ENCODE measurements around the gene ANG. TPM values are rescaled to one million over a fixed set of nuclear protein-coding genes. Genes with fewer than 3 reads are reported as not detected.

Gene ANG
- total RNA-seq, 1 experiment from 2014 or later = 24.7 TPM

DNA sequence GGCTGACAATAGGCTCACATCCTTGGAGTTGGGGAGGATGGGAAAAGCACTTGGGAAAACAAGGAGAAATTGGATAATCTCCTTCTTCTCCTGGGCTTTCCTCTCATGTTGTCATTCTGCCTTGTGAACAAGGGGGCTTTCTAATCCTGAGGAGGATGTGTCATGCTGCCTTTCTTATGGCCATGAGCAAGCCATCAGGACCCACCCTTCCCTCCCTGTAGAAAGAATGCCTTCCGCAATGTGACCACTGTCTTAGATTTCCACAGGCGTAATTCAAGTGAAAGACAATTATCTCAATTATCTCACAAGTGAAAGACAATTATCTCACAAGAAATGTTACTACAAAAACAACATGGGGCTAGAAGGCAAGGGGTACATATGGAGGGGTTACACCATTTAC lies 44.0 kb upstream of the ANG start:
- no peak overlapping the region for H3K4me3 ChIP-seq (ENCODE audit: low read depth, low read length)
- Mint-ChIP-seq H3K27me3 (ENCODE audit: insufficient read depth, unreplicated experiment) (no peaks in the 10 kb centered on the region), H3K9me3 (ENCODE audit: unreplicated experiment) (no peaks in the 10 kb centered on the region), H3K4me1 (ENCODE audit: low read depth, unreplicated experiment) (peaks cover 10% of the 10 kb centered on the region), H3K27ac (ENCODE audit: unreplicated experiment) (no peak overlapping the region), H3K36me3 (ENCODE audit: insufficient read depth, unreplicated experiment) (no peaks in the 10 kb centered on the region), H3K4me3 (ENCODE audit: unreplicated experiment) (no peak overlapping the region)
- 0 out of 2 replicates have a peak, but pooled peaks cover 4% of the 10 kb centered on the region for H3K4me1 ChIP-seq
- TF ChIP-seq, protein P1, sequence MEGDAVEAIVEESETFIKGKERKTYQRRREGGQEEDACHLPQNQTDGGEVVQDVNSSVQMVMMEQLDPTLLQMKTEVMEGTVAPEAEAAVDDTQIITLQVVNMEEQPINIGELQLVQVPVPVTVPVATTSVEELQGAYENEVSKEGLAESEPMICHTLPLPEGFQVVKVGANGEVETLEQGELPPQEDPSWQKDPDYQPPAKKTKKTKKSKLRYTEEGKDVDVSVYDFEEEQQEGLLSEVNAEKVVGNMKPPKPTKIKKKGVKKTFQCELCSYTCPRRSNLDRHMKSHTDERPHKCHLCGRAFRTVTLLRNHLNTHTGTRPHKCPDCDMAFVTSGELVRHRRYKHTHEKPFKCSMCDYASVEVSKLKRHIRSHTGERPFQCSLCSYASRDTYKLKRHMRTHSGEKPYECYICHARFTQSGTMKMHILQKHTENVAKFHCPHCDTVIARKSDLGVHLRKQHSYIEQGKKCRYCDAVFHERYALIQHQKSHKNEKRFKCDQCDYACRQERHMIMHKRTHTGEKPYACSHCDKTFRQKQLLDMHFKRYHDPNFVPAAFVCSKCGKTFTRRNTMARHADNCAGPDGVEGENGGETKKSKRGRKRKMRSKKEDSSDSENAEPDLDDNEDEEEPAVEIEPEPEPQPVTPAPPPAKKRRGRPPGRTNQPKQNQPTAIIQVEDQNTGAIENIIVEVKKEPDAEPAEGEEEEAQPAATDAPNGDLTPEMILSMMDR (IDR thresholded peaks at IDR 0.05; ENCODE audit: insufficient read depth in 1 of 2, low read depth in 1 of 2, low read length in 1 of 2, severe bottlenecking in 1 of 2, unreplicated experiment in 1 of 2) = no peak
- ChIA-PET CTCF (no interaction called here), POLR2A (no interaction called here)
- no peaks in the 10 kb centered on the region for H3K27me3 ChIP-seq (replicated peaks; ENCODE audit: control insufficient read depth, insufficient read depth, low read length)
- no peaks in the 10 kb centered on the region for H3K9me3 ChIP-seq
- no TSS peak for BruUV-seq (replicated peaks)
- H3K36me3 ChIP-seq (ENCODE audit: control insufficient read depth, insufficient read depth, low read length) = no peaks in the 10 kb centered on the region
- no peak for DNase-seq
- intact Hi-C loops (cut with micrococcal nuclease; ENCODE audit: unreplicated experiment) = no loop called here

GRCh38 chr14:20645481-20645880 lies 43.1 kb upstream of the ANG start:
- Mint-ChIP-seq H3K4me1 (ENCODE audit: low read depth, unreplicated experiment) (peaks cover 10% of the 10 kb centered on the region), H3K36me3 (ENCODE audit: insufficient read depth, unreplicated experiment) (no peaks in the 10 kb centered on the region), H3K27ac (ENCODE audit: unreplicated experiment) (no peak overlapping the region), H3K4me3 (ENCODE audit: unreplicated experiment) (no peak overlapping the region), H3K9me3 (ENCODE audit: unreplicated experiment) (no peaks in the 10 kb centered on the region), H3K27me3 (ENCODE audit: insufficient read depth, unreplicated experiment) (no peaks in the 10 kb centered on the region)
- H3K4me3 ChIP-seq (ENCODE audit: low read depth, low read length) = no peak overlapping the region
- no peaks in the 10 kb centered on the region for H3K36me3 ChIP-seq (ENCODE audit: control insufficient read depth, insufficient read depth, low read length)
- POLR2A ChIA-PET = no interaction called here
- H3K4me1 ChIP-seq = 0 out of 2 replicates have a peak, but pooled peaks cover 4% of the 10 kb centered on the region
- no TSS peak for BruUV-seq (replicated peaks)
- intact Hi-C loops (cut with micrococcal nuclease; ENCODE audit: unreplicated experiment) = no loop called here
- H3K27me3 ChIP-seq (replicated peaks; ENCODE audit: control insufficient read depth, insufficient read depth, low read length) = no peaks in the 10 kb centered on the region
- H3K9me3 ChIP-seq = no peaks in the 10 kb centered on the region
- TF ChIP-seq, protein P1 (IDR thresholded peaks at IDR 0.05; ENCODE audit: insufficient read depth in 1 of 2, low read depth in 1 of 2, low read length in 1 of 2, severe bottlenecking in 1 of 2, unreplicated experiment in 1 of 2) = no peak
- CTCF ChIA-PET = no interaction called here
- no peak for DNase-seq

GRCh38 chr14:20652996-20653975 lies 35.3 kb upstream of the ANG start:
- no peak for DNase-seq
- Mint-ChIP-seq H3K27ac (ENCODE audit: unreplicated experiment) (no peak overlapping the region), H3K27me3 (ENCODE audit: insufficient read depth, unreplicated experiment) (no peaks in the 10 kb centered on the region), H3K4me1 (ENCODE audit: low read depth, unreplicated experiment) (peaks cover 12% of the 10 kb centered on the region), H3K4me3 (ENCODE audit: unreplicated experiment) (no peak overlapping the region), H3K36me3 (ENCODE audit: insufficient read depth, unreplicated experiment) (no peaks in the 10 kb centered on the region), H3K9me3 (ENCODE audit: unreplicated experiment) (no peaks in the 10 kb centered on the region)
- POLR2A ChIA-PET = no interaction called here
- H3K27me3 ChIP-seq (replicated peaks; ENCODE audit: control insufficient read depth, insufficient read depth, low read length) = no peaks in the 10 kb centered on the region
- intact Hi-C loops (cut with micrococcal nuclease; ENCODE audit: unreplicated experiment) = no loop called here
- H3K4me1 ChIP-seq = peaks cover 6% of the 10 kb centered on the region; the same call in 1 of the 2 replicates
- TF ChIP-seq, protein P1 (IDR thresholded peaks at IDR 0.05; ENCODE audit: insufficient read depth in 1 of 2, low read depth in 1 of 2, low read length in 1 of 2, severe bottlenecking in 1 of 2, unreplicated experiment in 1 of 2) = no peak
- CTCF ChIA-PET = interaction anchor here (0.6 kb wide), 2 partner anchors 29 to 414 kb away, joined by 3 to 4 read pairs; partner anchors contain the start of gene OR11H4
- H3K36me3 ChIP-seq (ENCODE audit: control insufficient read depth, insufficient read depth, low read length) = no peaks in the 10 kb centered on the region
- no peaks in the 10 kb centered on the region for H3K9me3 ChIP-seq
- no TSS peak for BruUV-seq (replicated peaks)
- no peak overlapping the region for H3K4me3 ChIP-seq (ENCODE audit: low read depth, low read length)
